Stomach (tissue), 9 donors: ENCODE data around the gene CAVIN1. TPM values are rescaled to one million over a fixed set of nuclear protein-coding genes. Genes with fewer than 3 reads are reported as not detected.
A peak's percentile ranks its signal among the peaks of the same experiment; 100 is the strongest.
"Not testable (repeated sequence)": the region's sequence is repeated elsewhere in the genome, so short reads cannot be mapped to it uniquely, and the experiment has no call there.

ENCODE experiments used
- DNase-seq, 2 donors: peaks; one replicate each; pipeline versions ENCODE4 v3.0.0 to v3.0.0-alpha.2; 2013 to 2019
- H3K27ac ChIP-seq, 5 donors: fragments of 200-600 bp in 4 of 5; sonication (generic) in 4 of 5; one replicate each; pipeline ENCODE4 v1.5.1; 2013 to 2019; ENCODE audit warnings: mild to moderate bottlenecking in 1 of 5, moderate library complexity in 1 of 5
- H3K27me3 ChIP-seq, 3 donors: fragments of 200-600 bp; sonication (generic); one replicate each; pipeline ENCODE4 v1.5.1; 2017 to 2019; ENCODE audit warnings: mixed run types in 1 of 3
- H3K36me3 ChIP-seq, 4 donors: fragments of 200-600 bp; sonication (generic); 1 replicate in 3 of 4; 2 replicates in 1 of 4; pipeline ENCODE4 v1.5.1; 2016 to 2019
- H3K4me1 ChIP-seq, 4 donors: fragments of 200-600 bp; sonication (generic); one replicate each; pipeline ENCODE4 v1.5.1; 2016 to 2019
- H3K4me3 ChIP-seq, 4 donors: fragments of 200-600 bp; sonication (generic) in 3 of 4; one replicate each; pipeline ENCODE4 v1.5.1; 2016 to 2019; ENCODE audit warnings: mild to moderate bottlenecking in 1 of 4
- H3K9me3 ChIP-seq, 4 donors: fragments of 200-600 bp; sonication (generic); one replicate each; pipeline ENCODE4 v1.5.1; 2016 to 2019
- CTCF ChIP-seq, 7 experiments: fragments of 450-650 bp in 4 of 7; fragments of 200-600 bp in 3 of 7; sonication (generic) in 3 of 7; IDR thresholded peaks; one replicate each; pipeline ENCODE4 v1.5.1; 2016 to 2019; ENCODE audit warnings: antibody characterized with exemption in 7 of 7, control low read depth in 2 of 7, mild to moderate bottlenecking in 1 of 7
- EP300 ChIP-seq: sonication (generic); formaldehyde crosslinking; IDR thresholded peaks from one replicate; pipeline ENCODE4 v1.6.1; 2017; ENCODE audit warnings: antibody characterized with exemption
- POLR2A ChIP-seq, 4 donors: fragments of 450-650 bp; IDR thresholded peaks; one replicate each; pipeline ENCODE4 v1.6.1; 2016; ENCODE audit warnings: antibody characterized with exemption in 4 of 4, control low read depth in 2 of 4, mild to moderate bottlenecking in 1 of 4, moderate library complexity in 1 of 4
- POLR2AphosphoS5 ChIP-seq, 3 donors: sonication (generic); formaldehyde crosslinking; IDR thresholded peaks; one replicate each; pipeline ENCODE4 v1.6.1; 2016; ENCODE audit warnings: antibody characterized with exemption in 3 of 3
- WGBS, 5 donors: extraction: QIAGEN DNeasy Blood & Tissue Kit in 3 of 5; methylation state at CpG; one replicate each; pipeline versions ENCODE4 v1.1.5 to v1.1.7; 2013 to 2018; 5-methylcytosine and 5-hydroxymethylcytosine counted together
- intact Hi-C: fragments of 100-400 bp; cut with DNase I; formaldehyde crosslinking; loops from one replicate; pipeline ENCODE4 v1.15.1; 2023; ENCODE audit warnings: low total_unique reads
- polyA plus RNA-seq, 3 donors: library from polyadenylated mRNA; stranded (reverse); fragments of 200-250 nt; gene quantifications; one replicate each; pipeline ENCODE4 v1.2.3, GENCODE V29; 2013
- total RNA-seq, 5 donors: library from RNA; depleted of rRNA; stranded (reverse); fragments of >200 nt; gene quantifications; one replicate each; pipeline versions ENCODE4 v1.1.0 to v1.2.3, GENCODE V29; 2014 to 2016
- donor health status: healthy with polysubstance abuse.
- donor health status: Bipolar disorder and iron deficiency.
- donor health status: healthy.

Gene CAVIN1
- total and polyA plus RNA-seq, 8 donors, result 61.2 to 244 (median 102) TPM

DNA sequence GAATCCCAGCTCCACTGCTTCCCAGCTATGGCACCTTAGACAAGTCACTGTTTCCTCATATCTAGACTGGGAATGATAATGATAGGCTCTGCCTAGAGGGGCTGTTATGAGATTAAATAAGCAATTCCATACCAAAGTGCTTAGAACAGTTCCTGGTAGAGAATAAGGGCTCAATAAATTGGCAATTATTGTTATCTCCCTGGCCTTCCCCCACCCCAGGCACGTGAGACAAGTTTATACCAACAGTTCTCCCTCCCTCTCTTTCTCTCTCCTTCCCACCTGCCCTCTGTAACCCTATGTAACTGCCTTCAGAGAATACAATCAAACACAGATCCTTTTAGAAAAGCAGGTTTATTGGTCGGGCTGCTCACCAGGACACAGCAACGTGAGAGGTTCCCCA is 20.9 kb downstream of the CAVIN1 start:
- Histone ChIP-seq H3K36me3 (peaks cover 9 to 29% (median 24%) of the 10 kb centered on the region in 4 donors), H3K4me3 (no peak overlapping the region), H3K4me1 (peaks cover 23 to 88% (median 39%) of the 10 kb centered on the region in 4 donors), H3K27ac (peak overlapping the region in 4 of 5 donors; percentile 20 to 84 (median 40)), H3K27me3 (no peaks in the 10 kb centered on the region), H3K9me3 (no peaks in the 10 kb centered on the region)
- intact Hi-C loops, result loop anchor here (5.0 kb wide), 1 partner anchor 80 kb away; no protein-coding TSS in a partner anchor
- peak in 1 of 2 donors; percentile 44 for DNase-seq
- 25 to 34% (median 27%) methylated on average over 3 of the region's 3 CpGs for WGBS, 5 donors
- no peak for TF ChIP-seq POLR2A (IDR thresholded peaks at IDR 0.05)
- TF ChIP-seq EP300, result no peak
- TF ChIP-seq POLR2AphosphoS5 (IDR thresholded peaks at IDR 0.05), result no peak
- no peak for TF ChIP-seq CTCF (IDR thresholded peaks at IDR 0.05)

GRCh38 chr17:42400844-42401375 is 22.1 kb downstream of the CAVIN1 start:
- WGBS, 5 donors, result 76 to 85% (median 83%) methylated on average over 8 of the region's 8 CpGs
- DNase-seq, H3K27me3 ChIP-seq, H3K9me3 ChIP-seq, H3K4me3 ChIP-seq: not testable (repeated sequence)
- H3K4me1 ChIP-seq, result peaks cover 13 to 76% (median 27%) of the 10 kb centered on the region in 4 donors
- H3K36me3 ChIP-seq, result peaks cover 9 to 29% (median 24%) of the 10 kb centered on the region in 4 donors
- intact Hi-C loops, result loop anchor here (5.0 kb wide), 1 partner anchor 79 kb away; no protein-coding TSS in a partner anchor
- H3K27ac ChIP-seq, result peak overlapping the region in 2 of 5 donors; percentile 27 to 61

DNA sequence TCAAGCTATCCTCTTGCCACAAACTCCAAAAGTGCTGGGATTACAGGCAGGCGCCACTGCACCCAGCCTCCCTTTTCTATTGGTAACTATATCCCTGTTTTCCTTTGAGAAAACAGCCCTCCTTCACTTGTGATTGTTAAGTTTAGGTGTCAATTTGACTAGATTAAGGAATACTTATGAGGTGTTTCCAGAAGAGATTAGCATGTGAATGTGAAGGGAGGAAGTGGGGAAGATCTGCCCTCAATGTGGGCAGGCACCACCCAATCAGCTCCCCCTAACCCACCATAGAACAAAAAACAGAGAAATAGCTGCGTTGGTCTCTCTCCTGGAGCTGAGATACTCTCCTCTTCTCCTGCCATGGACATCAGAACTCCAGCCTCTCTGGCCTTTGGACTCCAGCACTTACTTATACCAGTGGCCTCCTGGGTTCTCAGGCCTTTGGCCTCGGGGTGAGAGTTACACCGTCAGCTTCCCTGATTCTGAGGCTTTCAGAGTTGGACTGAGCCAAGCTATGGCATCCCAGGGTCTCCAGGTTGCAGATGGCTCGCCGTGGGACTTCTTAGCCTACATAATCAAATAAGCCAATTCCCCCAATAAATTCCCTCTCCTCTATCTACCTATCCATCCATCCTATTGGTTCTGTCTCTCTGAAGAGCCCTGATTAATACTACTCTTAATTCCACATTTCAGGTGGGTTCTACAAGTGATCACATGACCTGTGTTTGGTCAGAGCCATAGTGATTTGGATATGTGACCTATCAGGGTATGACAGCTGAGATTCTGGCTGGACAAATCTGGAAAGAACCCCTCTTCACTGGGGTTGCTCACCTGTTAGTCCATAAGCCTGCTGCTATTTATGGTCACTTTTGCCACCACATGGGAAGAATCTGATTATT is 22.9 kb downstream of the CAVIN1 start:
- Histone ChIP-seq H3K4me1 (peaks cover 9 to 69% (median 21%) of the 10 kb centered on the region in 4 donors), H3K36me3 (peaks cover 9 to 28% (median 24%) of the 10 kb centered on the region in 4 donors), H3K4me3 (no peak overlapping the region), H3K9me3 (no peaks in the 10 kb centered on the region), H3K27ac (peak overlapping the region in 2 of 5 donors; percentile 48 to 52), H3K27me3 (no peaks in the 10 kb centered on the region)
- TF ChIP-seq CTCF (IDR thresholded peaks at IDR 0.05) (no peak), EP300 (no peak), POLR2AphosphoS5 (IDR thresholded peaks at IDR 0.05) (no peak), POLR2A (IDR thresholded peaks at IDR 0.05) (no peak)
- 81 to 89% (median 83%) methylated on average over 6 of the region's 6 CpGs for WGBS, 5 donors
- DNase-seq, result no peak
- intact Hi-C loops, result loop anchor here (5.0 kb wide), 1 partner anchor 78 kb away; no protein-coding TSS in a partner anchor

- Histone ChIP-seq H3K4me3 (no peak overlapping the region), H3K36me3 (peaks cover under 1 to 18% (median 13%) of the 10 kb centered on the region in 4 donors), H3K27me3 (no peaks in the 10 kb centered on the region), H3K9me3 (no peaks in the 10 kb centered on the region), H3K4me1 (peaks cover 9 to 58% (median 18%) of the 10 kb centered on the region in 4 donors), H3K27ac (peak overlapping the region in 3 of 5 donors; percentile 48 to 64 (median 50))
- intact Hi-C loops, result no loop called here
- no peak for DNase-seq
- TF ChIP-seq POLR2AphosphoS5 (IDR thresholded peaks at IDR 0.05) (no peak), POLR2A (IDR thresholded peaks at IDR 0.05) (no peak), EP300 (no peak), CTCF (IDR thresholded peaks at IDR 0.05) (no peak)
- WGBS, 5 donors, result 68 to 74% (median 71%) methylated on average over 2 of the region's 2 CpGs
These were observed 23.9 kb downstream of the CAVIN1 start for GRCh38 chr17:42399121-42399520.

GRCh38 chr17:42395601-42396000 is 27.5 kb downstream of the CAVIN1 start:
- DNase-seq, intact Hi-C loops, H3K9me3 ChIP-seq, H3K27me3 ChIP-seq, H3K4me3 ChIP-seq, H3K27ac ChIP-seq, H3K36me3 ChIP-seq: not testable (repeated sequence)
- H3K4me1 ChIP-seq, result peaks cover 0 to 27% (median 5%) of the 10 kb centered on the region in 4 donors
- WGBS, 5 donors, result 97 to 98% (median 97%) methylated on average over 8 of the region's 8 CpGs
